Glomerular visceral epithelial cell (primary cell): ENCODE measurements around the gene HS3ST5.
"Not testable (repeated sequence)": the region's sequence is repeated elsewhere in the genome, so short reads cannot be mapped to it uniquely, and the experiment has no call there.

Source experiments
- DNase-seq: peaks from one replicate; pipeline ENCODE4 v3.0.0-alpha.2; 2016; ENCODE audit errors: extremely low spot score

Gene HS3ST5

GRCh38 chr6:114092943-114093342, 249.9 kb downstream of the HS3ST5 start:
- DNase-seq = no peak

- no peak for DNase-seq
These were observed 252.2 kb downstream of the HS3ST5 start for GRCh38 chr6:114090626-114091025.

GRCh38 chr6:114087496-114087895, 255.3 kb downstream of the HS3ST5 start:
- DNase-seq = no peak

- peak; percentile 6 for DNase-seq
These were observed 257.6 kb downstream of the HS3ST5 start for GRCh38 chr6:114085211-114085610.

- peak; percentile 34 for DNase-seq
These were observed 258.4 kb downstream of the HS3ST5 start for GRCh38 chr6:114084327-114084890.

GRCh38 chr6:114083251-114083650, 259.6 kb downstream of the HS3ST5 start:
- no peak for DNase-seq

GRCh38 chr6:114081730-114082129, 261.1 kb downstream of the HS3ST5 start:
- no peak for DNase-seq

- DNase-seq = no peak
These were observed 261.8 kb downstream of the HS3ST5 start for GRCh38 chr6:114080891-114081510.

GRCh38 chr6:114080410-114080809, 262.4 kb downstream of the HS3ST5 start:
- DNase-seq = not testable (repeated sequence)

GRCh38 chr6:114075777-114076176, 267.0 kb downstream of the HS3ST5 start:
- no peak for DNase-seq

- DNase-seq = no peak
These were observed 267.5 kb downstream of the HS3ST5 start for GRCh38 chr6:114075300-114075699.

- no peak for DNase-seq
These were observed 274.1 kb downstream of the HS3ST5 start for GRCh38 chr6:114068771-114069170.

- no peak for DNase-seq
These were observed 274.7 kb downstream of the HS3ST5 start for GRCh38 chr6:114068116-114068515.

- no peak for DNase-seq
These were observed 278.0 kb downstream of the HS3ST5 start for GRCh38 chr6:114064862-114065261.

- no peak for DNase-seq
These were observed 278.9 kb downstream of the HS3ST5 start for GRCh38 chr6:114063956-114064355.

GRCh38 chr6:114062199-114062598, 280.6 kb downstream of the HS3ST5 start:
- DNase-seq = no peak

- DNase-seq = no peak
These were observed 281.1 kb downstream of the HS3ST5 start for GRCh38 chr6:114061741-114062140.

GRCh38 chr6:114061116-114061515, 281.7 kb downstream of the HS3ST5 start:
- no peak for DNase-seq

- DNase-seq = no peak
These were observed 284.4 kb downstream of the HS3ST5 start for GRCh38 chr6:114058435-114058834.

GRCh38 chr6:114055763-114056162, 287.1 kb downstream of the HS3ST5 start:
- no peak for DNase-seq

GRCh38 chr6:114055349-114055748, 287.5 kb downstream of the HS3ST5 start:
- DNase-seq = no peak

GRCh38 chr6:114053791-114054190, 289.0 kb downstream of the HS3ST5 start:
- no peak for DNase-seq

- DNase-seq = no peak
These were observed 290.7 kb downstream of the HS3ST5 start for GRCh38 chr6:114052141-114052540.

- no peak for DNase-seq
These were observed 291.8 kb downstream of the HS3ST5 start for GRCh38 chr6:114051031-114051430.
